ENCODE measurements around the gene GRIK5. TPM values are rescaled to one million over a fixed set of nuclear protein-coding genes. Genes with fewer than 3 reads are reported as not detected.
"Not testable (repeated sequence)": the region's sequence is repeated elsewhere in the genome, so short reads cannot be mapped to it uniquely, and the experiment has no call there.

The GRIK5 gene
- total RNA-seq, 1 donor from 2014 or later = 0.29 TPM

- Histone ChIP-seq H3K27me3 (peaks cover 5% of the 10 kb centered on the region), H3K27ac (no peak overlapping the region), H3K9me3 (no peaks in the 10 kb centered on the region), H3K36me3 (no peaks in the 10 kb centered on the region), H3K4me1 (peaks cover 3% of the 10 kb centered on the region), H3K4me3 (no peak overlapping the region)
- ATAC-seq (no peak), DNase-seq (no peak)
- TF ChIP-seq CTCF (IDR thresholded peaks at IDR 0.05) = no peak
- intact Hi-C loops (cut with DNase I) = no loop called here
These were observed 47.4 kb downstream of the GRIK5 start for GRCh38 chr19:42022616-42023015.

- no peak for TF ChIP-seq CTCF (IDR thresholded peaks at IDR 0.05)
- no peak overlapping the region for H3K4me3 ChIP-seq
- intact Hi-C loops (cut with DNase I) = no loop called here
- DNase-seq (no peak), ATAC-seq (no peak)
- no peak overlapping the region for H3K27ac ChIP-seq
- H3K4me1 ChIP-seq = peaks cover 3% of the 10 kb centered on the region
- peaks cover 5% of the 10 kb centered on the region for H3K27me3 ChIP-seq
- no peaks in the 10 kb centered on the region for H3K36me3 ChIP-seq
- no peaks in the 10 kb centered on the region for H3K9me3 ChIP-seq
These were observed 48.8 kb downstream of the GRIK5 start for GRCh38 chr19:42021185-42021584.

GRCh38 chr19:42018503-42019193, 51.4 kb downstream of the GRIK5 start:
- no peak for TF ChIP-seq CTCF (IDR thresholded peaks at IDR 0.05)
- Histone ChIP-seq H3K4me1 (no peaks in the 10 kb centered on the region), H3K9me3 (no peaks in the 10 kb centered on the region), H3K27ac (no peak overlapping the region), H3K36me3 (no peaks in the 10 kb centered on the region), H3K4me3 (no peak overlapping the region), H3K27me3 (no peaks in the 10 kb centered on the region)
- no peak for DNase-seq
- intact Hi-C loops (cut with DNase I) = no loop called here
- ATAC-seq = peak; percentile 7

GRCh38 chr19:42017040-42017439, 53.0 kb downstream of the GRIK5 start:
- H3K9me3 ChIP-seq = no peaks in the 10 kb centered on the region
- no peaks in the 10 kb centered on the region for H3K4me1 ChIP-seq
- H3K36me3 ChIP-seq = no peaks in the 10 kb centered on the region
- H3K4me3 ChIP-seq = no peak overlapping the region
- no peak for TF ChIP-seq CTCF (IDR thresholded peaks at IDR 0.05)
- H3K27me3 ChIP-seq = no peaks in the 10 kb centered on the region
- ATAC-seq (no peak), DNase-seq (no peak)
- no peak overlapping the region for H3K27ac ChIP-seq
- intact Hi-C loops (cut with DNase I) = no loop called here

GRCh38 chr19:42012747-42013146, 57.3 kb downstream of the GRIK5 start:
- ATAC-seq; H3K4me3 ChIP-seq; H3K27me3 ChIP-seq; intact Hi-C loops (cut with DNase I); H3K4me1 ChIP-seq; DNase-seq; H3K27ac ChIP-seq; H3K9me3 ChIP-seq; H3K36me3 ChIP-seq: not testable (repeated sequence)

GRCh38 chr19:42010245-42011126, 59.5 kb downstream of the GRIK5 start:
- no peaks in the 10 kb centered on the region for H3K36me3 ChIP-seq
- no peak for ATAC-seq
- H3K4me1 ChIP-seq = no peaks in the 10 kb centered on the region
- no peak for DNase-seq
- H3K9me3 ChIP-seq = no peaks in the 10 kb centered on the region
- no peaks in the 10 kb centered on the region for H3K27me3 ChIP-seq
- no peak for TF ChIP-seq CTCF (IDR thresholded peaks at IDR 0.05)
- H3K27ac ChIP-seq = no peak overlapping the region
- intact Hi-C loops (cut with DNase I) = no loop called here
- no peak overlapping the region for H3K4me3 ChIP-seq
